Adipose tissue (tissue), 3 donors: ENCODE results near the gene KDF1. TPM values are rescaled to one million over a fixed set of nuclear protein-coding genes. Genes with fewer than 3 reads are reported as not detected.

ENCODE experiments used
- H3K27ac ChIP-seq: one replicate; pipeline ENCODE4 v1.5.1; 2013; ENCODE audit warnings: low read depth, low read length
- WGBS, 3 donors: extraction: QIAGEN DNeasy Blood & Tissue Kit; methylation state at CpG; one replicate each; pipeline ENCODE4 v1.1.7; 2013; 5-methylcytosine and 5-hydroxymethylcytosine counted together
- polyA plus RNA-seq, 3 donors: library from polyadenylated mRNA; stranded (reverse); fragments of 200-250 nt; gene quantifications; one replicate each; pipeline ENCODE4 v1.2.3, GENCODE V29; 2013
- donor health status: healthy with polysubstance abuse.
- donor health status: Bipolar disorder and iron deficiency.
- donor health status: healthy.

The KDF1 gene
- polyA plus RNA-seq, 3 donors = 0.94 to 10.6 TPM; not detected in 1

DNA sequence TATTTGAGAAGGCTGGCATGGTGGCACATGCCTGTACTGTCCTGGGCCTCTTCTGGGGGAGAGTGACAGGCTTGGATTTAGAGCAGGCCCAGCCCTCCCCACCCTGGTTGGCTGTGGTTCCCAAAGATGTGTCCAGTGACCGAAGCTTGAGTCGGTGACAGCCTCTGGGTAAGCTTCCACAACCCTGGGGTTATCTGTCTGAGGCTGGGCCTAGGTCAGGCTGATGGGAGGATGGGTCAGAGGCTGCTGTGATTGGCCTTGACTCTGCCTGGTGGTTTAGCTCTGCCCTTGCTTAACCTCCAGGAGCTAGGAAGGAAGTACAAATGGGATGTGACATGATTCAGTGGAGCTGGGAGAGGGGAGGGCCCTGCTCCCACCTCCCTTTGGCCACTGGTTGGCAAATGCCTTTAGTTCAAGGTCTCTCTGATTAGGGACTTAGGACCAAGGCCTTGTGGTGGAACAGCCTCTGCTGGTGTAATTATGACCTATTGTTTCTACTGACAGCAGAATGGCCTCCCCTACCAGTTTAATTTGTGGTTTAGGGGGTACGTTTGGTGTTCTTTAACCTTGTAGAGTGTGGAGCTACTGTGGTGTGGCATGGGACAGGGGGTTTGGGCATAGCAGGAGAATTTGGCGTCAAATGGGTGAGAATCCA, 22.1 kb downstream of the KDF1 start:
- WGBS, 3 donors = 64 to 91% (median 88%) methylated on average over 4 of the region's 4 CpGs
- no peak overlapping the region for H3K27ac ChIP-seq

DNA sequence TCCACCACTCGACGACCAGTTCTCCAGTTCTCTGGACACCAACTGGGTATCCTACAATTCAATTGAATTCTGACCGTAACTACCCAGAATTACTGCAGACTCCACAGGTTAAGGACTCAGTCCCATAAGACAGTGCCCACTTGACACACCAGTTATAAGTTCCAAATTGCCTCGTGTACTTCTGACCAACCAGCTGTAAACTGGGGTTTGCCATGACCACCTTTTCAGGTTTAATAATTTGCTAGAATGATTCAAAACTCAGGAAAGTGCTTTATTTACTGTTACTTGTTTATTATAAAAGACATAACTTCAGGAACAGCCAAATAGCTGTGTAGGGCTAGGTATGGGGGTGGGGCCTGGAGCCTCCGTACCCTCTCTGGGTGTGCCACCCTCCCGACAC, 23.4 kb downstream of the KDF1 start:
- WGBS, 3 donors = 69 to 90% (median 87%) methylated on average over 6 of the region's 6 CpGs
- no peak overlapping the region for H3K27ac ChIP-seq

DNA sequence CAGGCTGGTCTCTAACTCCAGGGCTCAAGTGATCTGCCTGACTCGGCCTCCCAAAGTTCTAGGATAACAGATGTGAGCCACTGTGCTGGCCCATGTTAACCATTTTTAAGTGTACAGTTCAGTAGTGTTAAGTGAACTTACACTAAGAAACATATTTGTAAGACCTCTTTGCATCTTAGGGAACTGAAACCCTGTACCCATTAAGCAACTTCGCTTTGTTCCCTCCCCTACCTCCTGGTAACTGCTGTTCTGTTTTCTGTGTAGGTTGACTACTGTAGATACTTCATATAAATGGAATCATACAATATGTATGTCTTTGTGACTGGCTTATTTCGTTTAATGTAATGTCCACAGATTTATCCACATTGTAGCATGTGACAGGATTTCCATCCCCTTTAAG, 27.7 kb downstream of the KDF1 start:
- no peak overlapping the region for H3K27ac ChIP-seq
- WGBS, 3 donors = 81 to 88% (median 82%) methylated on average over 3 of the region's 3 CpGs

DNA sequence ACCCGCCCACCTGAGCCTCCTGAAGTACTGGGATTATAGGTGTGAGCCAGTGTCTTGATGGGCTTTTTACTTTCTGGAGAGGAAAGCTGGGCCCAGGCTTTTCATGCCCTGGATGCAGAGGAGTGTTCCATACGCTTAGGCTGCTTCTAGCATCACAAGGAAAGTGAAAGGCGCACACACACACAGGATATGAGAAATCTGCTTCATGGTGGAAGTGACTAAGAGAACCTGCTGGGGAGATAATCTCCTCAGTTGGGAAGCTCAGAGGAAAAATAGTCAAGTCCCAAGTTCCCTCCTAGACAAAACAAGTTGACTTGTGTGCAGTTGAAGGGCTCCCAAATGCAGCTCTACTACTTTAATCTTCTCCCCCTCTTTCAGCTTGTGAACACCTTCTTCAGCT, 36.6 kb downstream of the KDF1 start:
- no peak overlapping the region for H3K27ac ChIP-seq
- WGBS, 3 donors = 90 to 95% (median 94%) methylated on average over 3 of the region's 3 CpGs

DNA sequence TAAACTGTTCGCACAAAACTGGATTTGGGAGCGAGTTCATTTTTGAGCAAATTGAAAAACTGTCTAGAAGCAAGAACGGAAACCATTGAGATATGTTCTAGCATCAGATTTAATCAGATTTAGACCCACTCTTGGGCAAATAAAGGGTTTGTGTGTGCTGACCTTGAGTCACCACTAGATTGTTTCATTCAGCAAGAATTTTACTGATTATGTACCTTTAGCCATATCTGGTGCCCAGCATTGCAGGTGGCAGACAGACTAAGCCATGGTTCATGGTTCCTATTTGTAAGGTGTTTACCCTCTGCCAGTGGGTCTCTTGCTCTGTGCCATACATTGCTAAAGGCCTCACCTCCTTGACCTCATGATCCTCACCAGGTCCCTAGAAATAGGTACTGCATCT, 37.4 kb downstream of the KDF1 start:
- 36 to 94% (median 87%) methylated on average over 3 of the region's 3 CpGs for WGBS, 3 donors
- H3K27ac ChIP-seq = no peak overlapping the region

DNA sequence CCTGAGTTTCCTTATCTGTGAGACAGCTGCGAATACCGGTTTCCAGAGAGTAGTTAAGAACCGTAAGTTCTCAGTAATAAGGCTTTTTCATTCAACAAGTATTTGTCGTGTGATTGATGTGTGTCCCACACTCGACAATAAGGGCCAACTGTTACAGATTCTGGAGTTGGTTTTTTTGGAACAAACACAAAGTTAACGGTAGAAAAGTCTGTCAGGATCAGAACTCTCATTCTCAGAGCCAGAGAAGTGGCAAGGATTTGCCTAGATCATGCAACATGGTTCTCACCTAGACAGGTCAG, 37.9 kb downstream of the KDF1 start:
- H3K27ac ChIP-seq = no peak overlapping the region
- WGBS, 3 donors = 9 to 39% (median 38%) methylated on average over 6 of the region's 6 CpGs

DNA sequence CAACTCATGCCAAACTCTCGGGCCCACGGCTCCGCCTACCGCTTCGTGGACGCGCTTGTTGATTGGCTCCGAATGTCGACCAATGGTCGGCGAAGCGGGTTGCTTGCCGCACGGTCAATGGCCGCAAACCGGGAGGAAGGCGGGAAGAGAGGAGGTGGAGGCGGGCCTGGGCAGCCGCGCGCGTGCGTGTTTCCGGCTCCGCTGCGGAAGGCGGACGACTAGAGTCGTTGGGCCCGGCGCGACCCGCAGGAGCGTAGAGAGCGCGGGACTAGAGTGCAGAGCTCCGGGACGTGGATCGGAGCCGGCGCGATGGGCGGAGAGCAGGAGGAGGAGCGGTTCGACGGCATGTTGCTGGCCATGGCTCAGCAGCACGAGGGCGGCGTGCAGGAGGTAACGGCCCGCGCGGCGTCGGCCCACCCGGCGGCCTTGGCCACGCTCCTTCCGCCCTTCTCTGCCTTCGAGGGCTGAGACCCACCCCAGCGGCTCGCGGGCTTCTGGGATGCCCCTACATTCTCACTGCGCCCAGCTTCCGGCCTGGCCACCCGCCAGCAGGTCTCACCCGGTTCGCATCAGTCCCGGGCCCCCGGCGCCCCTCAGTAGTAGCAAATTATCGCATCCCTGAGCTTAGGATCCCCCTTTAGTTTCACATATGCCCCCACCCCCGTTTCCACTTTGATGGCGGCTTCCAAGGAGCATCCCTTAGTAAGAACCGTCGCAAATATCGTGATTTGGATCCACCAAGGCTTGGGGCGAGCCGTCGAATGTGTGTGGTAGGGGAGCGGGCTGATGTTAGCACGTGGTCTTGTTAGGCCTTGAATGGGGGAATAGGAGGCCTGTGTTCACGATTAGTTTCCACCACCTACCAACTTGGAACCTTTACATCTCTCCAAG, 38.5 kb downstream of the KDF1 start, which contains the start of gene NUDC:
Gene NUDC (plus strand): TSS at position 204 of the 891 bp plus-strand sequence. CDS start 106 bp downstream, at position 310.
- WGBS, 3 donors = 0 to 1% (median 1%) methylated on average over 77 to 83 of the region's 83 CpGs
- H3K27ac ChIP-seq = no peak within 1 kb of the TSS

DNA sequence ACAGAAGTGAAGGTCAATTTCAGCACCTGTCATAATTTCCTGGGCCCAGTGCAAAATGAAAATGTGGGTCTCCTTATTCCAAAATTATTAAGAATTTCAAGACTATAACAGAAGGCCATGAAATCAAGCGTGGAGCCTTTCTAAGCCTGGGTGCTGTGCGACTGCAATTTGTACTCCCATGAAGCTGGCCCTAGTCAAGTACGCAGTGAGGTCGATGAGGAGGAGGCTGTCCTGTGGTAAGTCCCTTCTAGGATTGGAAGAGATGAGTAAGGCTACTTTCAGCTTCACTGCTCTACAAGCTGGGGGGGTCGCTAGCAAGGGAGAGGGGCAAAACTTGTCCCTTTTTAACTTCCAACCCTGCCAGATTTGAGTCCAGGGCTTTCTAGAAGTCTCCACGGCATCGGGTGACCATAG, 39.1 kb downstream of the KDF1 start:
- WGBS, 3 donors = 12 to 17% (median 15%) methylated on average over 7 of the region's 7 CpGs

DNA sequence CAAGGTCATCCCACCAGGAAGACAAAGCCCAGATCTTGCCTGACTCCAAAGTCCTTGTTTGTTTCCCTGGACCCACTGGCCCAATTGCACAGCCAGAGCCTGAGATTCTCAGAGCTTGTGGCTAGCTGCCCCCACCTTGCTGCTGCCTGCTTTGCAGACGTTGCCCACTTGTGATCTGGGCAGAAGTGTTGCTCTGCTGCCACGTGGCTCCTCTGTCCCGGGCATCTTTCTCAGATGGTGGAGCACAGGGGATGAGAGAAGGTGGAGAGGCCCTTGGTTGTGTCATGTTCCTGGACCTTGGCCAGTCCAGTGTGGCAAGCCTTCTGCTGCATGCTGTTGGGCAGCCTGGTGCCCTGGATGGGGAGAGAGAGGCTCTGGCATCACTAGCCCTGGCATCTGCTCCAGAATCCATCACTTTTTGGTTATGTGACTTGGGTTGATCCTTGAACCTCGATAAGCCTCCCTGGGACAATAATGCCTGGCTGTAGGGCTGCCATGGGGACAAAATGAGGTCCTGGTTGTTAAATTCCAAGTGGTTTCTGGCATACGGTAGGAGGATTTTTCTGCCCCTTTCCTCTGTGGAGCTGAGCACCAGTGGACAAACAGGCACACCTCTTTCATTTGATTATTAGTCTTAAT, 44.9 kb downstream of the KDF1 start:
- 25 to 74% (median 67%) methylated on average over 5 of the region's 5 CpGs for WGBS, 3 donors
- no peak overlapping the region for H3K27ac ChIP-seq

More for the DNA sequence above, 39.1 kb downstream of the KDF1 start:
- no peak overlapping the region for H3K27ac ChIP-seq

DNA sequence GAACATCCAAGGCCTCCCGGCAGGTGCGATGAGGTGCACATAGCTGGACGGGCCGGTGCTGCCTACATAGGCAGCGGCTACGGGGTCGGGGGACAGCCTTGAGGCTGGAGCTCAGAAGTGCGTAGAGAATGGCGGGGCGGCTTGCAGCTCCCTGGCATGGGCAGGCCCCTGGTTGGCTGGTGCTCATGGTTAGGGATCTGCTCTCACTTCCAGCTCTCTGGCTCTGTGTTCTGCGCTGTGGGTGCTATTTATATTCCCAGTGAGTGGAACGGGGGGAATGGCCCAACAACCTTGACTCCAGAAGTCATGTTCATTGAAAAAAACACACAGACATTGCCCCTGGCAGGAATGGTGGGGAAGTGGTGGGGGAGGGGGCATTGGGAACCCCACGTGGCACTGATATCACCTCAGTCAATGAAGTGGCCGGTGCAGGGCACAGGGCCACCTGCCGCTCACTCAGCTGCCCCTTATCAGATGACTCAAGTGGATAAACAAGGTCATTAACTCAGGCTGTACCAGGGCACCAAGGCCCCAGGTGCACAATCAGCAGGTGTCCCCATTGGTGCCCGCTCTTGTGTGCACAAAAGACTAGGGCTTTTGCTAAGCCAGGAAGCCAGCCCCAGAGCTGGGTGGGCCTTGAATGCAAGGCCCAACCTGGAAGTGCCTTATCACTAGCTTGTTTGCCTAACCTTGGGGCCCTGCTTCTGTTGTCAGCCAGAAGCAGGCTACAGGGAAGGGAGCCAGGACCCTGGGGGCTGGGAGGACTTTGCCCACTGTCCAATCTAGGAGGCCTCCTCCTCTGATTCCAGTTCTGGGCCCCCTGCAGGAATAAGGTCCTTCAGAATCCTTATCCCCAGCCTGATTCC, 46.3 kb downstream of the KDF1 start, which contains the start of gene NR0B2:
Gene NR0B2 (minus strand): TSS at position 222 of the 866 bp plus-strand sequence. CDS start 35 bp downstream, at position 187.
- WGBS, 3 donors = 27 to 87% (median 82%) methylated on average over 16 of the region's 16 CpGs
- H3K27ac ChIP-seq = no peak within 1 kb of the TSS

DNA sequence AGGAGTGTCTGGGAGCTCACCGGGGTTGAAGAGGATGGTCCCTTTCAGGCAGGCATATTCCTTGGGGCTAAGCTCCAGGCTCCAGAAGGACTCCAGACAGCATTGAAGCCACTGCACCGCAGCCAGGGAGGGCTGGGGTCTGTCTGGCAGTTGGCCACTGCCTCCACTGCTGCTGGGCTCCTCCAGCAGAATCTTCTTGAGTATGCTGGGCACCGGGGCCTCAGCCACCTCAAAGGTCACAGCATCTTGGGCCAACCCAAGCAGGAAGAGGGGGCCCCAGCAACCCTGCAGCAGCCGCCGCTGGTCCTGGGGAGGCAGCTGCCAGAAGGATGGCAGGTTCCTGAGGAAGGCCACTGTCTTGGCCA, 46.9 kb downstream of the KDF1 start:
- H3K27ac ChIP-seq = no peak overlapping the region
- 13 to 74% (median 67%) methylated on average over 5 of the region's 5 CpGs for WGBS, 3 donors

DNA sequence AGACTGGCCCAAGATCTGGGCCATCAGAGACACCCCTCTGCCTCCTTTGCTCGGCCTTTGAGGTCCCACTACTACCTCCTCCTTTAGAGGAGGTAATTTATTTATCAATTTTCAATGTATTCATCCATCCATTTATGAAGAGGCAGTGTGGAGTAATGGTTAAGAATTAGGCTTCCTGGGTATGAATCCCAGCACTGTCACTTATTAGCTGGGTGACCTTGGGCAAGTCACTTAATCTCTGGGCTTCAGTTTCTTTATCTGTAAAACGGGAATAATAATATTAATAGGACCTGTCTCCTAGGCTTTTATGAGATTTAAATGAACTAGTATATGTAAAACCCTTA, 48.1 kb downstream of the KDF1 start:
- WGBS, 3 donors = 43 to 65% (median 45%) methylated on average over 2 of the region's 2 CpGs
- no peak overlapping the region for H3K27ac ChIP-seq

DNA sequence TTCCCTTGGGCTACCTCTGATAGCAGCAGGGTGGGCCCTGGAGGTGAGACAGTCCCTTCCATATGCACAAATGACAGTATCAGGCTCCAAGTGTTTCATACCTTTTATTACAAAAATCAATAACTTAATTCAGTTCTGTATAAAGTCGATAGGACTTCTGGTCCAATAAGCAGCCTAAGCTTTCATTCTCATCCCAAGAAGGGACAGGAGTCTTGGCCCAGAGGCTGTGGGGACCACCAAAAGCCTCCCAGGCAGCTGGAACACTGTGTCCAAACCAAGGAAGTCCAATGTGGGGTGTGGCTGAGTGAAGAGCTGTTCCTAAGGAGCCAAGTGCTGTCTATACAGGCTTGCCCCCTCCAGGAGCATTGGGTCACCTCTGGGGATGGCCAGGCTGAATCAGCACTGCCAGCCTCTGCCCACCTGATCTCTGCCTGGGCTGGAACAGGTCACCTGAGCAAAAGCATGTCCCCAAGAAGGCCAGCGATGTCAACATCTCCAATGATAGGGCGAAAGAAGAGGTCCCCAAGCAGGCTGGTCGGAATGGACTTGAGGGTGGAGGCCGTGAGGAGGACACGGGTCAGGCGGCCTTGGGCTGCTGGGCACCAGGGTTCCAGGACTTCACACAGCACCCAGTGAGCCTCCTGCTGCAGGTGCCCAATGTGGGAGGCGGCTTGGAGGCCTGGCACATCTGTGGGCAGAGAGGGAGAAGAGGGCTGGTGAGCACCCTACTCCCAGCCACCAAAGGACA, 48.7 kb downstream of the KDF1 start:
- WGBS, 3 donors = 39 to 92% (median 81%) methylated on average over 8 of the region's 8 CpGs
- no peak overlapping the region for H3K27ac ChIP-seq

DNA sequence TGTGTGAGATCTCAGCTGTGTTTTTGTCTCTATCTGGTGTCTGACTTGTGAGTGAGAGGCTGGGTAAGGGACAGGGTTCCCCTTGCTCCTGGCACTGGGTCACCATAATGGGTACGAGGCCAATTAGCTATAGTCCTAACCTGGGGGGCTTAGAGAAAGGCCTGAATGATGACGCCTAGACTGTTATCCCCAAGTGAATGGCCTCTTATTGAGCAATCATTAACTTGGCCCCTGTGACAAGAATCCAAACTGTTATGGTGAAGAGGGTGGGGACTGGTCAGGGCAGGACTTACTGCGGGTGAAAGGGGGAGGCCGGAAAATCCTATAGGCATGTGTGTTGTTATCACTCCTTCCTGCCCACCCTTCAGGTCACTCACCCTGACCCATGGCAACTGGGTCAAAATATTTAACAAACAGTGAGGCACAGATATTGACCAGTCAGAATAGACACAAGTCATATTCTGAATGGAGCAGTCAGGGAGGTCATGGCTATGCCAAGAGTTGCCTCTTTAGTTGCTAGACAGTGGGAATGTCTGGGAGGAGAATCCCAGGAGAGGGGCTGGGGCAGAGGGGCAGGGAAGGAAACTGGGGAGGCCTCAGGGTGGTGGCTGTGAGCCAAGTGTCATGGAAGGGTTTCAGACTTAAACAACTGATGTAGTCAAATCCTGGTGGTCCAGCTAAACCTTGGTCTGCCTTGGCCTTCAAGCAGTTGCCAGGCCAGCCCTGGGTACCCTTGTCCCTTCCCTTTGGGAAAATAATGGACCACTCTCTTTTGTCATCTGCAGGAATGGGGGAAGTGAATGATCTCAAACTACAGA, 49.7 kb downstream of the KDF1 start:
- 47 to 78% (median 68%) methylated on average over 4 of the region's 4 CpGs for WGBS, 3 donors
- no peak overlapping the region for H3K27ac ChIP-seq

DNA sequence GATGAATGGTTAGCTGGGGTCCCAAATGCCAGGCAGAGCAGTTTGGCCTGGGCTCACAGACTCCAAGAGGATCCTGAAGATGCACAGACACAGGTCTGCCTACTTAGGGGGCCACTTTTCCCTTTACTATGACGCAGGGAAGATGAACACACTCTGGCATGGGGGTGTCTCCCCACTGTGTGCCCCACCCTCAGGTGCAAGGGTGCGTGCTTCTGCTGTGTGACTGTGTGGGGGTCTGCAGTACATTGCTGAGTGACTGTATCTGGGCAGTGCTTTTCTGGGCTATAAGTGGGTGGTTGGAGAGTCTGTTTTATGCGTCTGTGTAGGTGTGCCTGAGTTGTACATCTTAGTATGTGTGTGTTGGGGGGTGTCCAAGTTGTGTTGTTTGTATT, 50.3 kb downstream of the KDF1 start:
- 56 to 90% (median 80%) methylated on average over 3 of the region's 3 CpGs for WGBS, 3 donors
- H3K27ac ChIP-seq = no peak overlapping the region

DNA sequence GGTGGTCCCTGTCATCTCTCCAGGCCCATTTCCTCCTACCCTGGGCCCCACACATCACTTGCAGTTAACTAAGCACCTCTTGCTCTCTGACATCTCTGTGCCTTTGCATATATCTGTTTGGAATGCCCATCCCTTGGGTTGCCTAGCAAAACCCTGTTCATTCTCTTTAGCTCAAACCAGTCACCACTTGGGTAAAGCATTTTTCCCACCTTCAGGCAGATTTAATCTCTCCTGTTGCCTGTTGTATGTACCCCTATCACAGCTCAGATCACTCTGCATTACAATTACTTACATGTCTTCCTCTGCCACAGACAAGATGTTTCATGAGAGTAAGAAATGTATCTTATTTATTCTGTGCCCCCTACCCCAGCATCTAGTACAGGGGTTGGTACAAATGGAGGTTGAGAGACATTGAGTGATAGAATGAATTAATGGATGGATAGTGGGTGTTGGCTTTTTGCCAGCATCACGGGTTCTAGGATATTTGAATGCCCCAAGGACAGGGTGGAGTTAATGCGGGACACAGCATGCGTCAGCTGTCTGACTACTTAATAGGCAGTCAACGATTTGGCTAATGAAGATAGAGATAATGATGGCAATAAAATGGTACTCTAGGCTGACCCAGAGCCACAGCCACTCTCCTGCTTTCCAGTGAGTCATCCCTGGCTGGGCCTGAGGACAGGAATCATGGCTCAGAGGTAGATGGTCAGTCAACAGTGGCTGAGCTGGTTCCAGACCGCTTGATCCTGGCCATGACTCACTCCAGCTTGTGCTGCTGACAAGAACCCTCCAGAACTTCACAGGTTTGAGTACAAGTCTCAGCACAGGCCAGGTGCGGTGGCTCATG, 53.0 kb downstream of the KDF1 start:
- no peak overlapping the region for H3K27ac ChIP-seq
- WGBS, 3 donors = 42 to 72% (median 58%) methylated on average over 6 of the region's 6 CpGs
